Neural cell (in vitro differentiated cells): ENCODE results near the gene SRSF12.

Source experiments
- EP300 ChIP-seq: fragments of 450-650 bp; conservative IDR thresholded peaks from 2 replicates; pipeline ENCODE4 v1.6.1; 2014; ENCODE audit warnings: antibody characterized with exemption, mild to moderate bottlenecking, moderate library complexity; ENCODE audit not compliant: poor library complexity, severe bottlenecking
- EZH2 ChIP-seq: fragments of 200-600, 300-800 bp; shearing (Covaris generic), sonication (generic); IDR thresholded peaks from 2 replicates; pipeline ENCODE4 v1.6.1; 2014; ENCODE audit warnings: antibody characterized with exemption, low read length, borderline replicate concordance, mild to moderate bottlenecking; ENCODE audit not compliant: insufficient read depth, poor library complexity, severe bottlenecking
- POLR2AphosphoS5 ChIP-seq: IDR thresholded peaks from 2 replicates; pipeline ENCODE4 v1.6.1; 2012
- TAF1 ChIP-seq: IDR thresholded peaks from 2 replicates; pipeline ENCODE4 v1.6.1; 2012; ENCODE audit warnings: low read depth
- TF ChIP-seq, protein P1 (sequence below): fragments of 450-650 bp; IDR thresholded peaks from 2 replicates; pipeline ENCODE4 v1.5.1; 2014; ENCODE audit warnings: antibody characterized with exemption, mild to moderate bottlenecking, moderate library complexity; ENCODE audit not compliant: poor library complexity, severe bottlenecking

DNA sequence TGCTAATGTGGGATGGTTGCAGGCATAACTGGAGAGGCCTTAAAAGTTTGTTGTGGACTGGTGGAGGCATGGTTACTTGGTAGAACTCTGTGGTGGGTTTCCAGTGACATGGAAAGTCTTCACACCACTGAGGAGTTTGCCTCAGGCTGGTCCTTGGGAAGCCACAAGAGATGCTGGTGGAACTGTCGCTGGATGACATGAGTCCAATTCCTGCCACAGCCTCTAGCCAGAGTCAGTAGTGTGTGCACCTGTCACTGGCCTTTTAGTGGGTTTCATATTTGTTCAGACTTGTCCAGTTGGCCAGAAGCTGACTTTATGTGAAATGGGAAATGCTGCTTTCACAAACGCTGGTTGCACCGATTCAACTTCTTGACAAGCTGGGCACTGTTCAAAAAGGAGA, 13.7 kb upstream of the SRSF12 start:
- TF ChIP-seq, protein P1, sequence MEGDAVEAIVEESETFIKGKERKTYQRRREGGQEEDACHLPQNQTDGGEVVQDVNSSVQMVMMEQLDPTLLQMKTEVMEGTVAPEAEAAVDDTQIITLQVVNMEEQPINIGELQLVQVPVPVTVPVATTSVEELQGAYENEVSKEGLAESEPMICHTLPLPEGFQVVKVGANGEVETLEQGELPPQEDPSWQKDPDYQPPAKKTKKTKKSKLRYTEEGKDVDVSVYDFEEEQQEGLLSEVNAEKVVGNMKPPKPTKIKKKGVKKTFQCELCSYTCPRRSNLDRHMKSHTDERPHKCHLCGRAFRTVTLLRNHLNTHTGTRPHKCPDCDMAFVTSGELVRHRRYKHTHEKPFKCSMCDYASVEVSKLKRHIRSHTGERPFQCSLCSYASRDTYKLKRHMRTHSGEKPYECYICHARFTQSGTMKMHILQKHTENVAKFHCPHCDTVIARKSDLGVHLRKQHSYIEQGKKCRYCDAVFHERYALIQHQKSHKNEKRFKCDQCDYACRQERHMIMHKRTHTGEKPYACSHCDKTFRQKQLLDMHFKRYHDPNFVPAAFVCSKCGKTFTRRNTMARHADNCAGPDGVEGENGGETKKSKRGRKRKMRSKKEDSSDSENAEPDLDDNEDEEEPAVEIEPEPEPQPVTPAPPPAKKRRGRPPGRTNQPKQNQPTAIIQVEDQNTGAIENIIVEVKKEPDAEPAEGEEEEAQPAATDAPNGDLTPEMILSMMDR = no peak
- no peak for TF ChIP-seq POLR2AphosphoS5
- no peak for TF ChIP-seq TAF1
- TF ChIP-seq EZH2 = no peak
- TF ChIP-seq EP300 = no peak
